ENCODE measurements around the gene SLC35G3.

DNA sequence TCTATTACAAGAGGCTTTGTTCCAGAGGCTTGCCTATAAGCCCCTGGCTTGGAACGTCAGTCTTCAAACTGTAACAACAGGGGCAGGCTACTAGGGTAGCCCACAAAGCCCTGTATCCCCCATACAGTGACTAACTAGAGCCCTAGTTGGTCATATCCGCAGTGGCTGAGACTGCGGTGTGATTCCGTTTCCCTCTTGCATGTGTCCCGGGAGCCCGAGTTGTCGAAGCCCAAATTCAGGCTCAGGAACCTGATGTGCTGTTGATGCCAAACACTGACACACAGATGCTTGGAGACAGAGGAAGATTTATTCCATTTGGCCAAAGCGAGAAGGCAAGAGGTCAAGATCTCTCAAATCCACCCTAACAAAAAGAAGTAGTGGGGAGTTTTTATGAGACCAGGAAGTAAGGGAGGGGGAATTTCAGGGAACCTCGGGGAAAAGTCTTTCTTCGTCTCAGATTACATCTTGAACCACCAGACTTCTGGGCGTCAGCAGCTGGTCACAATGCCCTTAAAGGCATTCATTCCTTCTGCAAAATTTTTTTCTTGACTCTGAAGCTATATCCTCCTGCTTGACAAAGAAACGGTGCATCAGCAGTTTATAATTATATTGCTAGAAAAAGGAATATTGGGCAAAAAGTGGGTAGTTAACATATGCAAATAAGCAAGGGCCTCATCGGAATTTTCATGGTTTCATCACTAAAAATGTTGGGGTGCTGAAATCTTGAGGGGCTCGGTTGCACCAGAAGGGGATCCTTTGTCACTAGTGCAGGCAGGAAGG, 49.6 kb upstream of the SLC35G3 start:
- TF ChIP-seq CTCF (conservative IDR thresholded peaks at IDR 0.05 in 1 of 2, IDR thresholded peaks at IDR 0.05 in 1 of 2; ENCODE audit: low read depth in 1 of 2, low read length in 2 of 2) (no peak), EZH2 (IDR thresholded peaks at IDR 0.05; ENCODE audit: low read length, missing control alignments) (no peak)
